ENCODE data around the gene GPRIN2. TPM values are rescaled to one million over a fixed set of nuclear protein-coding genes. Genes with fewer than 3 reads are reported as not detected.

Gene GPRIN2
- total RNA-seq, 4 donors from 2014 or later, result 1.2 to 1.6 TPM; not detected in 2

DNA sequence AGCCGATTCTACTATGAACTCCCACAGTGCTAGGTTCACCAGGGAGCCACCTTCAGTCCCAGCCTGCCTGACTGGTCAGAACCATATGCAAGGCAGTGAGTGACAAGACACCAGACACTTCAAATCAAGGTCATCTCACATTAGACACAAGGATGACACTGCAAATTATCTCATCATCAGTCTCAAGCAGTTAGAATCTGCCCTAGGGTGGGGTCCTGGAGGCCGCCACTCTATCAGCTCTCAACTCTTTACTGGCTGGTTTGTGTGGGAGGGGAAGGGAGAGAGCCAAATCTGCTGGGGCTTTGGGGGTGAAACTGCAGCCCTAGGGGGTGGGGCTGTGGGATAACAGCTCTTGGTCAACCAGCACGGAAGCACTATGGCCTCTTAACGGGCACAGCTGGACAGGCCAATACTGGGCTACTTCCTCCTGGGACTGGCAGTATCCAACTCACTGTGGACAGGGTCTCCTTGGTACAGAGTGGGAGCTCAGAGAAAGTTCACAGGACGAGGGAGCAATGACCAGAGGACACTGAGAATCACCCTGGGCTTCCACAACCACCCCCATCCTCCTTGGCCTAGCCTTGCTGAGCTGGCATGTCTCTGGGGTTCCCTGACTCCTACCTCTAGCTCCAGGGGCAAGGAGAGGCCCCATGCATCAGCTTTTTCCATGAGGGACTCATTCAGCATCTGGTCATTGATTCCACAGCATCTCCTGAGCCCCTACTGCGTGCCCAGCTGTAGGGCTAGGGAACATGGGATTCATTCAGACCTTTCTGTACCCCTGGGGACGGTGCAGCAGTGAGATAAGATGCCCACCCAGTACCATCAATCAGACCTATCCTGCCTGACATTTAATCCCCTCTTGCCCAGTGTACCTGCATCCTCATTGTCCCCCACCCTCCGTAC is 5.4 kb downstream of the GPRIN2 start:
- Histone ChIP-seq H3K27me3 (peaks cover 47% of the 10 kb centered on the region), H3K4me1 (peaks cover 0 to 4% (median 2%) of the 10 kb centered on the region in 3 donors), H3K27ac (no peak overlapping the region), H3K4me3 (no peak overlapping the region), H3K36me3 (no peaks in the 10 kb centered on the region), H3K9me3 (no peaks in the 10 kb centered on the region)
- no peak for ATAC-seq
- TF ChIP-seq EP300 (IDR thresholded peaks at IDR 0.05) (no peak), POLR2A (IDR thresholded peaks at IDR 0.05) (no peak), POLR2AphosphoS5 (IDR thresholded peaks at IDR 0.05) (no peak)
- TF ChIP-seq, protein P1, sequence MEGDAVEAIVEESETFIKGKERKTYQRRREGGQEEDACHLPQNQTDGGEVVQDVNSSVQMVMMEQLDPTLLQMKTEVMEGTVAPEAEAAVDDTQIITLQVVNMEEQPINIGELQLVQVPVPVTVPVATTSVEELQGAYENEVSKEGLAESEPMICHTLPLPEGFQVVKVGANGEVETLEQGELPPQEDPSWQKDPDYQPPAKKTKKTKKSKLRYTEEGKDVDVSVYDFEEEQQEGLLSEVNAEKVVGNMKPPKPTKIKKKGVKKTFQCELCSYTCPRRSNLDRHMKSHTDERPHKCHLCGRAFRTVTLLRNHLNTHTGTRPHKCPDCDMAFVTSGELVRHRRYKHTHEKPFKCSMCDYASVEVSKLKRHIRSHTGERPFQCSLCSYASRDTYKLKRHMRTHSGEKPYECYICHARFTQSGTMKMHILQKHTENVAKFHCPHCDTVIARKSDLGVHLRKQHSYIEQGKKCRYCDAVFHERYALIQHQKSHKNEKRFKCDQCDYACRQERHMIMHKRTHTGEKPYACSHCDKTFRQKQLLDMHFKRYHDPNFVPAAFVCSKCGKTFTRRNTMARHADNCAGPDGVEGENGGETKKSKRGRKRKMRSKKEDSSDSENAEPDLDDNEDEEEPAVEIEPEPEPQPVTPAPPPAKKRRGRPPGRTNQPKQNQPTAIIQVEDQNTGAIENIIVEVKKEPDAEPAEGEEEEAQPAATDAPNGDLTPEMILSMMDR (IDR thresholded peaks at IDR 0.05), result no peak
- 78% methylated on average over 7 of the region's 8 CpGs for WGBS, 2 donors (ENCODE audit: low coverage in 1 of 2)

DNA sequence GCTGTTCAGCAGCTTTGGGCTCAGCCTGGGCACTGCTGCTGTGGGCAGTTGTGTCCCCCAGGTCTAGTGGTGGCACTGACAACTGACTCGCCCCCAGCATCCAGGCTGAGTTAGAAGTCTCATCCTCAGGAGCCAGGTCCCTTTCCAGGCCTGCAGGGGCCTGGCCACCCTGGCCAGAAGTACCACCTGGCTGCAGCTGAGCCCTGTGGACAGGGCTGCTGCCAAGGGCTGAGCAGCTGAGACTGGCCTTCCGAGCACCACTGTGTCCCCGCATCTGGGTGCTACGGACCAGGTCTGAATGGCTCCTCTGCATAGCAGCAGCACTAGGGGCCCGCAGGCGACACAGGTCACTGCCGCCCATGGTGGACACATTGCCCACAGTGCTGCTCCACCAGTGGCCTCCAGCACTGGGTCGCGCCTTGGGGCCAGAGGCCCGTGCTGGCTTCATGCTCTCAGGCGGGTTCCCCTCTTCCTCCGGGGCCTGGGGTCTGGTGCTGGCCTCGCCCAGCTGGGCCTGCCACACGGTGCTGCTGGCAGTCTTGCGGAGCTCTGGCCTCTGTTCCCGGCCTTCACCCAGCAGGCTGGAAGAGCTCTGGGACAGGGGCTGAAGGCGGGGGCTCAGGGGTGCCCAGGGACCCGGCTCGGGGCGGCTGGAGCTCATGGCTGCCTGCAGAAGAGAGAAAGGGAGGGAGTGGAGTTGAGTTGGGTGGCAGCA is 6.2 kb downstream of the GPRIN2 start:
- Histone ChIP-seq H3K27ac (no peak overlapping the region), H3K27me3 (peaks cover 39% of the 10 kb centered on the region), H3K9me3 (no peaks in the 10 kb centered on the region), H3K4me3 (no peak overlapping the region), H3K36me3 (no peaks in the 10 kb centered on the region), H3K4me1 (peaks cover 0 to under 1% (median 0%) of the 10 kb centered on the region in 3 donors)
- TF ChIP-seq POLR2A (IDR thresholded peaks at IDR 0.05) (no peak), POLR2AphosphoS5 (IDR thresholded peaks at IDR 0.05) (no peak), EP300 (IDR thresholded peaks at IDR 0.05) (no peak)
- TF ChIP-seq, protein P1 (IDR thresholded peaks at IDR 0.05), result no peak
- 76 to 90% methylated on average over 6 to 8 of the region's 20 CpGs for WGBS, 2 donors (ENCODE audit: low coverage in 1 of 2)
- ATAC-seq, result no peak

DNA sequence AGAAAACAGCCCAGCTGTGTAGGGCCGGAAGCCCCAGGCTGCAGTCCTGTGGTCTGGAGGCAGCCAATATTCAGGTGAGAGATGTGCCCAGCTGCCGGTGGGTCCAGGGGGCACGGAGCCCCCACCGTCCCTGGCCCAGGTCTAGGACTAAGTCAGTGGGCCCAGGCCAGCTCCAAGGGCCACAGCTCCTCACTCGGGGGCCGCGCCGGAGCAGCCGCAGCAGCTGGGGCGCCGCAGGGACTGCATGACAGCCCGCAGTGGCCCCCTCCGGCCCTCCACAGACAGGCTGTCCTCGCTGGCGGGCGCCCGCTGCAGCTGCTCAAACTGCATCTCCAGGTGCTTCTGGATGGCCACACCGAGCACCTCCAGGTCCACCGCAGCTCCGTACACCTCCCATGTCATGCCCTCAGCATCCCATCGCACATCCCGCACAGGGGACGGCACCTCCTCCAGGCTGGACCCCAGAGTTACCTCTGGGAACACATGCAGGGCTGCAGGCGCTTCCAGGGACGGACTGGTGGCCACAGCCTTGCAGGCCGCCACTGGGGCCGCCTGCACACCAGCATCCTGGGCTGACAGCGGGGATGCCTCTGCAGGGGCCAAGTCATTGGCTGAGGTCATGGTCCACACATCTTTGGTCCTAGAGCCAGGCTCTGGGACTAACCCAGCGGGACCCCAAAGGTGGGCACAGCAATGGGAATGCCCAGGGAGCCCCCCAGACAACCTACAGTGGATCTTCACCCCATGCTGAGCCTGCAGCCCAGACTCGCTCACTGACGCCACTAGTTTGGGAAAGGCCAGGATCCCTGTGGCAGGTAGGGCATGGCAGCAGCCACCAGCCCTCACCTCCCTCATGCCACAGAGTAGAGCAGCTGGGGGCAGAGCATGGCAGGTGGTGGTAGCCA is 7.0 kb downstream of the GPRIN2 start:
- no peaks in the 10 kb centered on the region for H3K36me3 ChIP-seq
- TF ChIP-seq POLR2AphosphoS5 (IDR thresholded peaks at IDR 0.05), result no peak
- TF ChIP-seq EP300 (IDR thresholded peaks at IDR 0.05), result no peak
- TF ChIP-seq POLR2A (IDR thresholded peaks at IDR 0.05), result no peak
- TF ChIP-seq, protein P1 (IDR thresholded peaks at IDR 0.05), result no peak
- WGBS, 2 donors (ENCODE audit: low coverage in 1 of 2), result 95 to 100% methylated on average over 2 to 7 of the region's 31 CpGs

DNA sequence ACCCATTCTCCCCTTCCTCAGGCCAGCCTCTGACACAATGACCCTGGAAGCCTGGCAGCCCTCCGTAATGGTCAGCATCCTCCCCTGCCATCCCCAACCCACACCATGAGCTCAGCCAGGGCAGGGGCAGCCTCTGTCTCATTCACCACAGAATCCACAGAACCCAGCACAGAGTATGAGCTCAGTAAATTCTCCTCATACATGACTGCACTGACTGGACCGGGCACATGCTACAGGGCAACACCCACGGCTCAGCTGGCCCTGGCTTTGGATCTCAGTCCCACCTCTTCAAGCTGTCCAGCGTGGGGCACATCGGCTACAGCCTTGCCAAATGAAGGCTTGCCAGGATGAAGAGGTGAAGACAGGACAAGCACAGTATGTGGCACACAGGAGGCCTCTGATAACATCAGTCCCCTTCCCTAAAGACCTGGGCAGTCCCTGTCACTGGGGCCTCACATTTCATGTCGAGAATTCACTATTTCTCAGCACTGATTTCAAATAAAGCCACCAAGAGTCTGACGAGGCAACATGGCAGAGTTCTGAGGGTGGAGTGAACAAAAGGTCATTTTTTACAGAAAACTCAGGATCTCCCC is 7.9 kb downstream of the GPRIN2 start:
- Histone ChIP-seq H3K27ac (no peak overlapping the region), H3K36me3 (no peaks in the 10 kb centered on the region), H3K27me3 (peaks cover 22% of the 10 kb centered on the region), H3K4me1 (peaks cover 0 to 6% (median 0%) of the 10 kb centered on the region in 3 donors), H3K9me3 (no peaks in the 10 kb centered on the region), H3K4me3 (no peak overlapping the region)
- no peak for ATAC-seq
- TF ChIP-seq POLR2AphosphoS5 (IDR thresholded peaks at IDR 0.05) (no peak), EP300 (IDR thresholded peaks at IDR 0.05) (no peak), POLR2A (IDR thresholded peaks at IDR 0.05) (no peak)
- TF ChIP-seq, protein P1 (IDR thresholded peaks at IDR 0.05), result no peak
- WGBS, 2 donors (ENCODE audit: low coverage in 1 of 2), result 68 to 76% methylated on average over 5 to 7 of the region's 7 CpGs

More for the DNA sequence above, 7.0 kb downstream of the GPRIN2 start:
- H3K27me3 ChIP-seq, result peaks cover 31% of the 10 kb centered on the region
- no peak overlapping the region for H3K27ac ChIP-seq
- ATAC-seq, result no peak
- H3K4me1 ChIP-seq, result peaks cover 0 to 6% (median 0%) of the 10 kb centered on the region in 3 donors
- H3K9me3 ChIP-seq, result no peaks in the 10 kb centered on the region
- no peak overlapping the region for H3K4me3 ChIP-seq

All from gastroesophageal sphincter (tissue), 4 donors.